SJCRH30 (cell line): ENCODE results near the gene GAS2. TPM values are rescaled to one million over a fixed set of nuclear protein-coding genes. Genes with fewer than 3 reads are reported as not detected.

ENCODE experiments used
- DNase-seq, 2 experiments: peaks; one replicate each; pipeline ENCODE4 v3.0.0-alpha.2; 2015 to 2020
- H3K27ac ChIP-seq: fragments of 250-450 bp; sonication (Bioruptor Pico); 2 replicates; pipeline ENCODE4 v1.5.1; 2020; ENCODE audit warnings: mild to moderate bottlenecking, moderate library complexity
- H3K27me3 ChIP-seq: fragments of 250-450 bp; sonication (Bioruptor Pico); 2 replicates; pipeline ENCODE4 v1.5.1; 2020; ENCODE audit warnings: mild to moderate bottlenecking, moderate library complexity
- H3K36me3 ChIP-seq: fragments of 250-450 bp; sonication (Bioruptor Pico); 2 replicates; pipeline ENCODE4 v1.5.1; 2020; ENCODE audit warnings: mild to moderate bottlenecking, moderate library complexity
- H3K4me1 ChIP-seq: fragments of 250-450 bp; sonication (Bioruptor Pico); 2 replicates; pipeline ENCODE4 v1.5.1; 2020; ENCODE audit warnings: mild to moderate bottlenecking, moderate library complexity
- H3K4me3 ChIP-seq: fragments of 250-450 bp; sonication (Bioruptor Pico); 2 replicates; pipeline ENCODE4 v1.5.1; 2020; ENCODE audit warnings: mild to moderate bottlenecking, moderate library complexity
- H3K9me3 ChIP-seq: fragments of 250-450 bp; sonication (Bioruptor Pico); replicated peaks from 2 replicates; pipeline ENCODE4 v1.5.1; 2020; ENCODE audit warnings: mild to moderate bottlenecking, moderate library complexity
- total RNA-seq: library from RNA; depleted of rRNA; stranded (reverse); fragments of >200 nt; shearing (Covaris generic); gene quantifications from 2 replicates; pipeline ENCODE4 v1.2.3, GENCODE V29; 2014

GAS2 gene
- total RNA-seq, 1 experiment from 2014 or later, result 4.4 TPM

DNA sequence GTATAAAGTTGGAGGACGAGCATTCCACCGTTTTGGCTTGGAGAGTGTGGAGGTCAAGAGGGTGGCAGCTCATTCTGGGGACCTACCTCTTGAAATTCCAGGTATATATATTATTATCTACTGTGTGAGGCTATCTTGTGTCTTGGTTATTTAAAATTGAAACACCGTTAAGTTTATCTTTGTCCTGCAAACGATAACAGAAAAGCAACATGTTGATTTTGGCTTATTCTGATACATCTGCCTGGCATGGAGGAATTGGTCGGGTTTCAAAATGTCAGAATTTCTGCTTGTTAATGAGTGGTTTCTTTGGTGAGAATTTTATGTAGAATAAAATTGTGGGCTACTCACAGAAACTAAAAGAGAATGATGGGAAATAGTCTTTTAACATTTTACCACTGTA, 108.8 kb downstream of the GAS2 start:
- Histone ChIP-seq H3K27ac (no peak overlapping the region), H3K27me3 (no peaks in the 10 kb centered on the region), H3K4me3 (no peak overlapping the region), H3K4me1 (no peaks in the 10 kb centered on the region), H3K36me3 (no peaks in the 10 kb centered on the region), H3K9me3 (no peaks in the 10 kb centered on the region)
- DNase-seq, result no peak

- peak in 1 of 2 experiments; percentile 48 for DNase-seq
- H3K36me3 ChIP-seq, result no peaks in the 10 kb centered on the region
- no peaks in the 10 kb centered on the region for H3K4me1 ChIP-seq
- H3K4me3 ChIP-seq, result no peak overlapping the region
- no peaks in the 10 kb centered on the region for H3K27me3 ChIP-seq
- H3K9me3 ChIP-seq, result no peaks in the 10 kb centered on the region; the same call in 1 of the 2 replicates
- H3K27ac ChIP-seq, result no peak overlapping the region
These were observed 112.2 kb downstream of the GAS2 start for GRCh38 chr11:22778642-22779041.

GRCh38 chr11:22779850-22780249, 113.4 kb downstream of the GAS2 start:
- H3K9me3 ChIP-seq, result no peaks in the 10 kb centered on the region; the same call in 1 of the 2 replicates
- H3K4me1 ChIP-seq, result no peaks in the 10 kb centered on the region
- H3K27me3 ChIP-seq, result no peaks in the 10 kb centered on the region
- H3K27ac ChIP-seq, result no peak overlapping the region
- H3K4me3 ChIP-seq, result no peak overlapping the region
- DNase-seq, result no peak
- no peaks in the 10 kb centered on the region for H3K36me3 ChIP-seq

DNA sequence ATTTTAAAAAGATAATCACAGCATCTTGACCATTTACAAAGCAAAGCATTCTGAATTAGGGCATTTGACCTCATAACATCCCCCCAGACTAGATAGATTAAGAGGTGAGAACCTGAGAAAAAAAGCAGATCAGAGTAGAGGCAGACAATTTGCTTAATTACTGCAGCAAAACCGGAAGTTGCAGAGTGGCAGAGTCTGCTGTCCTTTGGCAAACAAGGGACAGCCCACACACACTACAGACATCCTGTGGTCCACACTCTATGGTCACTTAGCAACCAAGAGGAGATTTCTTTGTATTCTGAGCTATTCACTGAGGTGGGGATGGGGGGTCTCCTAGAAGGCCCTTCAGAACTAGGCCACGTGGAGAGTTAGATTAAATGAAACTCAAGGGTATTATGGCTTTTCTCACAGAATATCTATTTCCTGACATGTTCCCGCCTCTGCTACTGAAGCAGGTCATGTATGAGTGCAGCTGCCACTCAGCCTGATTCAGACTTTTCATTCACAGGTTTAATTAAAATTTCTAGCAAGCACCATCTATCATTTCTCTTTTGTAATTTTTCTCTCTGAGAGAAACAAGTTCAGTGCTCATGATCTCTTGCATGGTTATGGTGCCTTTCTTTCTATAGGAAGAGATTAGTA, 114.7 kb downstream of the GAS2 start:
- H3K4me3 ChIP-seq, result no peak overlapping the region
- no peak overlapping the region for H3K27ac ChIP-seq
- H3K4me1 ChIP-seq, result no peaks in the 10 kb centered on the region
- no peaks in the 10 kb centered on the region for H3K36me3 ChIP-seq
- no peak for DNase-seq
- no peaks in the 10 kb centered on the region; the same call in 1 of the 2 replicates for H3K9me3 ChIP-seq
- H3K27me3 ChIP-seq, result no peaks in the 10 kb centered on the region

GRCh38 chr11:22785251-22785650, 118.8 kb downstream of the GAS2 start:
- Histone ChIP-seq H3K4me1 (no peaks in the 10 kb centered on the region), H3K27ac (no peak overlapping the region), H3K27me3 (no peaks in the 10 kb centered on the region), H3K36me3 (no peaks in the 10 kb centered on the region), H3K9me3 (no peaks in the 10 kb centered on the region; the same call in 1 of the 2 replicates), H3K4me3 (no peak overlapping the region)
- DNase-seq, result no peak

DNA sequence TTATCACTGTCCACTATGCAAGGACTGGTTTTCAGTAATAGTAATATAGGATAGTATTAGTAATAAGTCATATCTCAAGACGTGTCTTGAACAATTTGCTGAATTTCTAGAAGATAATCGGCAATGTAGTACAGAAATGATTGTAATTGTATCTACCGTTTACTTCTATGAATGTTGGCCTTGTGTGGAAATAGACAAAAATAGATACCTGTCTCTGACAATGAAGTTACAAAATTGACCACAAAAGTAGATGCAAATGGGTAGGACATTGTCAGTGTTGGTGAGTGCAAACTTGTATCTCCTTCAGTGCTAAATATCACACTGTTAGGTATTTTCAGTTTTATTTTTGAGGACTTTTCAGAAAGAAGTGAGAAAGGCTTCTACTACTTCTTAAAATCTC, 120.1 kb downstream of the GAS2 start:
- no peak overlapping the region for H3K4me3 ChIP-seq

GRCh38 chr11:22787055-22787454, 120.6 kb downstream of the GAS2 start:
- Histone ChIP-seq H3K9me3 (no peaks in the 10 kb centered on the region; the same call in 1 of the 2 replicates), H3K27me3 (no peaks in the 10 kb centered on the region), H3K4me3 (no peak overlapping the region), H3K4me1 (peaks cover 6% of the 10 kb centered on the region), H3K27ac (no peak overlapping the region), H3K36me3 (no peaks in the 10 kb centered on the region)
- no peak for DNase-seq

More for the DNA sequence above, 120.1 kb downstream of the GAS2 start:
- no peaks in the 10 kb centered on the region; the same call in 1 of the 2 replicates for H3K9me3 ChIP-seq
- peaks cover under 1% of the 10 kb centered on the region for H3K4me1 ChIP-seq
- no peak overlapping the region for H3K27ac ChIP-seq
- DNase-seq, result no peak
- no peaks in the 10 kb centered on the region for H3K36me3 ChIP-seq
- H3K27me3 ChIP-seq, result no peaks in the 10 kb centered on the region

GRCh38 chr11:22787551-22788162, 121.2 kb downstream of the GAS2 start:
- no peaks in the 10 kb centered on the region; the same call in 1 of the 2 replicates for H3K9me3 ChIP-seq
- peak; percentile 32 to 77 for DNase-seq

DNA sequence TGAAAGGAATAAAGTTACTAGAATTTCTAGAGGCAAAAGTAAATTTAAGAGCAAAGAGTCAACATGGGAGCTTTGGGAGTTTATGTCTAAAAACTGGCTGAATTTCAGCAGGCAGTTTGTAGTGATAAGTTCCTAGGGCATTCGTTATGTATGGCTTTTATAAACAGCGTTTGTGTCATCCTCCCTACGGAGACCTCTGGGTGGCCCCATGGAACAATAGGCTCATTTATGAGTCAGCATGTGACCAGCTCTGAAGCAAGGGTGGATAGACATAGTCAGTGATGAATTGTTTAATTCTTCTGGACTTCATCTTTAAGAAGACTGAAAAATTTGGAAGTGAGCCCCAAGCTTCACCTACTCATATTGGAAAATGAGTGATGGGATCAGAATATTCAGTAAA, 126.1 kb downstream of the GAS2 start:
- Histone ChIP-seq H3K27me3 (no peaks in the 10 kb centered on the region), H3K4me1 (peaks cover 16% of the 10 kb centered on the region), H3K27ac (peak overlapping the region; percentile 41), H3K36me3 (no peaks in the 10 kb centered on the region), H3K4me3 (no peak overlapping the region), H3K9me3 (no peaks in the 10 kb centered on the region; the same call in 1 of the 2 replicates)
- DNase-seq, result peak; percentile 76 to 88

More at GRCh38 chr11:22787551-22788162, 121.2 kb downstream of the GAS2 start:
- Histone ChIP-seq H3K4me3 (no peak overlapping the region), H3K36me3 (no peaks in the 10 kb centered on the region), H3K27ac (no peak overlapping the region), H3K4me1 (peaks cover 12% of the 10 kb centered on the region), H3K27me3 (no peaks in the 10 kb centered on the region)

- Histone ChIP-seq H3K27ac (no peak overlapping the region), H3K27me3 (no peaks in the 10 kb centered on the region), H3K9me3 (no peaks in the 10 kb centered on the region; the same call in 1 of the 2 replicates), H3K4me3 (no peak overlapping the region), H3K36me3 (no peaks in the 10 kb centered on the region), H3K4me1 (peaks cover 16% of the 10 kb centered on the region)
- no peak for DNase-seq
These were observed 129.5 kb downstream of the GAS2 start for GRCh38 chr11:22795914-22796313.

DNA sequence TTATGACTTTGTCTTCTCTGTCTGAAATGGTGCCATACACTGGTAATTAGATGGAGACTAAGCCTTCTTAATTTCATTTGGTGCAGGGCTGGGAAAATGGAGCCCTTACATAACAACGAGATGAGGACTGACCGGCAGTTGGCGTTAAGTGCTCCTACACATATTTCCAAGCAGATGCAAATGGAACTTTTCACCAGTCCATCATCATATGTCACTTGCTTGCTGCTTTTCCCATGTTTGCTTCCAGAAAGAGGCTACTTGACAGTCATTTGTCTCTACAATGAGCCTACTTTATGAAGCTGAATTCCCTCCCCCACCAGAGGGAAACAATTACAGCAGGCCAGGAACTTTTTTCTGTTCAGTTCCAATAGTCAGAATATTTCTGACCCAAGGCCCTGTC, 130.6 kb downstream of the GAS2 start:
- no peak for DNase-seq
- H3K27me3 ChIP-seq, result no peaks in the 10 kb centered on the region
- H3K36me3 ChIP-seq, result no peaks in the 10 kb centered on the region
- H3K9me3 ChIP-seq, result no peaks in the 10 kb centered on the region; the same call in 1 of the 2 replicates
- H3K4me3 ChIP-seq, result no peak overlapping the region
- no peak overlapping the region for H3K27ac ChIP-seq
- H3K4me1 ChIP-seq, result peaks cover 10% of the 10 kb centered on the region

DNA sequence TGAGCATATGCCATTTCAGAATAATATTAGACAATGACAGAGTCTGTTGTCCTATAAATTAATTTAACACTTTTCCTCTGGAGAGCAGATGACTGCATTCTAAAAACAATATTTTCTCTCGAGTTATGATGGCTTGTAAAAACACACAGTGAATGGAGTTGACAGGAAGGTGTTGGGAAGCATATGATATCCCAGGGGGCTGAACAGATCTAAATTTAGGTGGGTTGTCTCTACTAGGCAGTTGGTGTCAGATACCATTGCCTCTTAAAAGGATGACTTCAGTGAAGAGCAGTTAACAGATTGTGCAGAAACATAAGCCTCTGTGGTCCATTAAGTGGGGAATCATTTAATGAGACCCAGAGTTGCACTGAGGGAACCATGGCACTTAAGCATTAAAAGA, 132.5 kb downstream of the GAS2 start:
- H3K36me3 ChIP-seq, result no peaks in the 10 kb centered on the region
- H3K4me1 ChIP-seq, result no peaks in the 10 kb centered on the region
- no peak for DNase-seq
- no peaks in the 10 kb centered on the region for H3K27me3 ChIP-seq
- no peak overlapping the region for H3K4me3 ChIP-seq
- no peaks in the 10 kb centered on the region; the same call in 1 of the 2 replicates for H3K9me3 ChIP-seq
- H3K27ac ChIP-seq, result no peak overlapping the region

GRCh38 chr11:22800482-22800881, 134.1 kb downstream of the GAS2 start:
- no peaks in the 10 kb centered on the region for H3K4me1 ChIP-seq
- H3K27ac ChIP-seq, result no peak overlapping the region
- H3K4me3 ChIP-seq, result no peak overlapping the region
- no peaks in the 10 kb centered on the region for H3K27me3 ChIP-seq
- H3K36me3 ChIP-seq, result no peaks in the 10 kb centered on the region
- DNase-seq, result no peak
- H3K9me3 ChIP-seq, result no peaks in the 10 kb centered on the region

DNA sequence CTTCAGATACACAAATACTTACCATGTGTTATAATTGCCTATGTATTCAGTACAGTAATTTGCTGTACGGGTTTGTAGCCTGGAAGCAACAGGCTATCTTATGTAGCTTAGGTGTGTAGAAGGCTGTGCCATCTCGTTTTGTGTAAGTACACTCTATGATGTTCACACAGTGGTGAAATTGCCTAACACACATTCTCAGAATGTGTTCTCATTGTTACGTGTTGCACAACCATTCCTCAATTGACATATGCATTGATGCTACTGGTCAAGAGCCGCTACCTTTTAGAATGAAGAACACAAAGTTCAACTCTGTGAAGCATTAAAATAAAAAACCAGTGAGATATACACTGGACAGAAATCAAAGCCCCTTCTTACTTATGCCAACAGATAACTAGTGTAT, 136.4 kb downstream of the GAS2 start:
- no peak overlapping the region for H3K4me3 ChIP-seq

GRCh38 chr11:22807391-22807790, 141.0 kb downstream of the GAS2 start:
- peaks cover 5% of the 10 kb centered on the region for H3K9me3 ChIP-seq
- peaks cover 15% of the 10 kb centered on the region for H3K4me1 ChIP-seq
- no peak overlapping the region for H3K27ac ChIP-seq
- no peak overlapping the region for H3K4me3 ChIP-seq
- no peak for DNase-seq
- no peaks in the 10 kb centered on the region for H3K27me3 ChIP-seq
- H3K36me3 ChIP-seq, result no peaks in the 10 kb centered on the region

More for the DNA sequence above, 136.4 kb downstream of the GAS2 start:
- Histone ChIP-seq H3K27me3 (no peaks in the 10 kb centered on the region), H3K27ac (no peak overlapping the region), H3K9me3 (no peaks in the 10 kb centered on the region), H3K36me3 (no peaks in the 10 kb centered on the region), H3K4me1 (peaks cover 4% of the 10 kb centered on the region; the same call in 1 of the 2 replicates)
- DNase-seq, result no peak
